Stimulated activated CD4-positive, alpha-beta T cell treated with anti-CD3 and anti-CD28 coated beads, Interleukin-12 subunit alpha, Interleukin-12 subunit beta, amount 100 ng/mL, for 48 hours (primary cell): Measurements from ENCODE around the gene PPM1H.

Experiments used
- DNase-seq, 3 donors: peaks; one replicate each; pipeline ENCODE4 v3.0.0-alpha.2; 2020; ENCODE audit warnings: low read depth in 2 of 3, low spot score in 1 of 3

The PPM1H gene

GRCh38 chr12:62873826-62874448, 61.0 kb downstream of the PPM1H start:
- no peak for DNase-seq

GRCh38 chr12:62873116-62873825, 61.7 kb downstream of the PPM1H start:
- DNase-seq = no peak

- no peak for DNase-seq
These were observed 66.1 kb downstream of the PPM1H start for GRCh38 chr12:62868820-62869219.

GRCh38 chr12:62866451-62867082, 68.4 kb downstream of the PPM1H start:
- no peak for DNase-seq

GRCh38 chr12:62865937-62866336, 69.0 kb downstream of the PPM1H start:
- no peak for DNase-seq

GRCh38 chr12:62865065-62865464, 69.9 kb downstream of the PPM1H start:
- no peak for DNase-seq

GRCh38 chr12:62862259-62862881, 72.6 kb downstream of the PPM1H start:
- DNase-seq = no peak

GRCh38 chr12:62861586-62861985, 73.4 kb downstream of the PPM1H start:
- DNase-seq = no peak

GRCh38 chr12:62860501-62861411, 74.2 kb downstream of the PPM1H start:
- no peak for DNase-seq

GRCh38 chr12:62860020-62860419, 74.9 kb downstream of the PPM1H start:
- no peak for DNase-seq

- no peak for DNase-seq
These were observed 75.6 kb downstream of the PPM1H start for GRCh38 chr12:62859321-62859737.

GRCh38 chr12:62856454-62856853, 78.5 kb downstream of the PPM1H start:
- no peak for DNase-seq

GRCh38 chr12:62854024-62854423, 80.9 kb downstream of the PPM1H start:
- no peak for DNase-seq

- no peak for DNase-seq
These were observed 85.6 kb downstream of the PPM1H start for GRCh38 chr12:62849398-62849797.

- DNase-seq = peak in 2 of 3 donors; percentile 1 to 4
These were observed 86.5 kb downstream of the PPM1H start for GRCh38 chr12:62848418-62848817.

- no peak for DNase-seq
These were observed 87.2 kb downstream of the PPM1H start for GRCh38 chr12:62847709-62848108.

- DNase-seq = no peak
These were observed 88.5 kb downstream of the PPM1H start for GRCh38 chr12:62846491-62846890.

GRCh38 chr12:62844915-62845314, 90.0 kb downstream of the PPM1H start:
- DNase-seq = no peak

GRCh38 chr12:62843716-62844115, 91.2 kb downstream of the PPM1H start:
- no peak for DNase-seq

GRCh38 chr12:62841846-62842245, 93.1 kb downstream of the PPM1H start:
- no peak for DNase-seq

- DNase-seq = no peak
These were observed 94.1 kb downstream of the PPM1H start for GRCh38 chr12:62840806-62841205.
